ENCODE data around the gene RALGPS1.

DNA sequence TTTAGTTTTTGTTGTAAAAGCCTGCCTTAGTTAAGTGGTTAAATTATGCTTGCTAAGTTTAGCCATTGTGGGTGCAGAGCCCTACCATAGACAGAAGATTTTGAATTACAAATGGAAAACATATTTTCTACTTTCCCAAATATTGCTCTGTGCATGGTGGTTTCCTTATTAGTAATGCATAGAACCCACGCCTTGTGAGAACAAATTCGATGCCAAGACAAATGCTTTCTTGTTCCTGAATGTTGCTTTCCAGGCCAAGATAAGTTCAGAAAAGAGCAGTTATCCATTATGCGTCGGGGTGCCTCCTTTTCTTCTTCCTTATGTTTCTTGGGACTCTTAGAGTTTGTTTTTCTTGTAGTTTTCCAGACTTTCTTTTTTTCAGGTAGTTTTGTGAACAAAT, 319.0 kb downstream of the RALGPS1 start:
- TF ChIP-seq, protein P1, sequence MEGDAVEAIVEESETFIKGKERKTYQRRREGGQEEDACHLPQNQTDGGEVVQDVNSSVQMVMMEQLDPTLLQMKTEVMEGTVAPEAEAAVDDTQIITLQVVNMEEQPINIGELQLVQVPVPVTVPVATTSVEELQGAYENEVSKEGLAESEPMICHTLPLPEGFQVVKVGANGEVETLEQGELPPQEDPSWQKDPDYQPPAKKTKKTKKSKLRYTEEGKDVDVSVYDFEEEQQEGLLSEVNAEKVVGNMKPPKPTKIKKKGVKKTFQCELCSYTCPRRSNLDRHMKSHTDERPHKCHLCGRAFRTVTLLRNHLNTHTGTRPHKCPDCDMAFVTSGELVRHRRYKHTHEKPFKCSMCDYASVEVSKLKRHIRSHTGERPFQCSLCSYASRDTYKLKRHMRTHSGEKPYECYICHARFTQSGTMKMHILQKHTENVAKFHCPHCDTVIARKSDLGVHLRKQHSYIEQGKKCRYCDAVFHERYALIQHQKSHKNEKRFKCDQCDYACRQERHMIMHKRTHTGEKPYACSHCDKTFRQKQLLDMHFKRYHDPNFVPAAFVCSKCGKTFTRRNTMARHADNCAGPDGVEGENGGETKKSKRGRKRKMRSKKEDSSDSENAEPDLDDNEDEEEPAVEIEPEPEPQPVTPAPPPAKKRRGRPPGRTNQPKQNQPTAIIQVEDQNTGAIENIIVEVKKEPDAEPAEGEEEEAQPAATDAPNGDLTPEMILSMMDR (IDR thresholded peaks at IDR 0.05) = no peak
- TF ChIP-seq ZNF396 (CRISPR knock-in tag; IDR thresholded peaks at IDR 0.05; ENCODE audit: borderline replicate concordance) (no peak), CDX4 (CRISPR knock-in tag; IDR thresholded peaks at IDR 0.05; ENCODE audit: borderline replicate concordance) (no peak)
